ENCODE results near the gene STK11.
A peak's percentile ranks its signal among the peaks of the same experiment; 100 is the strongest.
"Not testable (repeated sequence)": the region's sequence is repeated elsewhere in the genome, so short reads cannot be mapped to it uniquely, and the experiment has no call there.

Gene STK11

DNA sequence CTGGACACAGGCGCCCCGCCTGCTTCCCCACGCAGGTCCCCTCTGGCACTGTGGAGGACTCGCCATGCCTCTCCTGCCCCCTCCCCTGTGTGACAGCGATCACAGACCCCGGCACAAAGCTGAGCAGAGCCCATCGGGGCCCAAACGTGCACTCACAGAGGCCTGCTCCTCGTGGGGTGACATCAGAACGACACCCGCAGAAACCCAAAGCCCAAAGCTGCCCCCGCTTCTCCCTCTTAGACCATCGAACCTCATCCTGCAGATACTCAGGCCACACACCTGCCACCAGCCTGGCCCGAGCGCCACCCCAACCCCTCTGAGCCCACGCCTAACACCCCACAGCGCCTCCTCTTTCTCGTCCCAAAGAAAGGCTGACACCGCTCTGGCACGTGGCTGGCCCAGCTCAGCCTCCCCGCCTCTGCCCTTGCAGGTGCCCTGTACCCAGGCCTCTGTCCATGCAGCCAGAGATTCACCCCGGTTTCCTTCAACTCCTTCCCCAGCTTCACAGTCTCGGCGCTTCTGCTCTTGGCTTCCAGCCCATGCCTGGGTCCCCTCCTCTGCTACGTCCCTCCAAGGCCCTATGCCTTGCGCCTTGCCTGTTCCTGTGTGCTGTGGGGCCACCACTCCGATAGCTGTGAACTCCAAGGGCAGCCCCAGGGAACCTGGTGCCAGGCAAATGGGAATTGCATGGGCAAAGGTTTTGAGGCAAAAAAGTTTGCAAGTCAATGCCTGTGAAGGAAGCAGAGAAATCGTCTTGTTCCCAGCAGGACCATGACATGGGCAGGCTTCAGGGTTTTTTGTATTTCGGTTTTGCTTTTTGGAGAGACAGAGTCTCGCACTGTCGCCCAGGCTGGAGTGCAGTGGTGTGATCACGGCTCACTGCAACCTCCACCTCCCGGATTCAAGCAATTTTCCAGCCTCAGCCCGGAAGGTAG lies 33.1 kb downstream of the STK11 start:
- no peak for DNase-seq

DNA sequence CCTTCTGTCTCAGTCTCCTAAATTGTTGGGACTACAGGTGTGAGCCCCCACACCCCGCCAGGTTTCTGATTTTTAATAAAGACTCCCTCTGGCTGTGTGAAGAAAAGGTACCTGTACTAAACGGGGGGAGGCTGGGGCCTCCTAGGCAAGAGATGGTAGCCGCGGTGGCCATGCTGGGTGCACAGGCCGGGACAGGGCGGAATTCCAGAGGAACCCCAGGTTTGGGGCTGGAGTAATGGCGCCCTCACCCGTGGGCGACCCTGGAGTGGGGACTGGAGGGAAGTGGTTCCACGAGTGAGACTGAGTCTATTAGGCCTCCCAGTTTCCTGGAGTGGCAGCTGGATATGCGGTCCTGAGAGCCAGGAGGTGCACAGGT lies 33.8 kb downstream of the STK11 start:
- no peak for DNase-seq

DNA sequence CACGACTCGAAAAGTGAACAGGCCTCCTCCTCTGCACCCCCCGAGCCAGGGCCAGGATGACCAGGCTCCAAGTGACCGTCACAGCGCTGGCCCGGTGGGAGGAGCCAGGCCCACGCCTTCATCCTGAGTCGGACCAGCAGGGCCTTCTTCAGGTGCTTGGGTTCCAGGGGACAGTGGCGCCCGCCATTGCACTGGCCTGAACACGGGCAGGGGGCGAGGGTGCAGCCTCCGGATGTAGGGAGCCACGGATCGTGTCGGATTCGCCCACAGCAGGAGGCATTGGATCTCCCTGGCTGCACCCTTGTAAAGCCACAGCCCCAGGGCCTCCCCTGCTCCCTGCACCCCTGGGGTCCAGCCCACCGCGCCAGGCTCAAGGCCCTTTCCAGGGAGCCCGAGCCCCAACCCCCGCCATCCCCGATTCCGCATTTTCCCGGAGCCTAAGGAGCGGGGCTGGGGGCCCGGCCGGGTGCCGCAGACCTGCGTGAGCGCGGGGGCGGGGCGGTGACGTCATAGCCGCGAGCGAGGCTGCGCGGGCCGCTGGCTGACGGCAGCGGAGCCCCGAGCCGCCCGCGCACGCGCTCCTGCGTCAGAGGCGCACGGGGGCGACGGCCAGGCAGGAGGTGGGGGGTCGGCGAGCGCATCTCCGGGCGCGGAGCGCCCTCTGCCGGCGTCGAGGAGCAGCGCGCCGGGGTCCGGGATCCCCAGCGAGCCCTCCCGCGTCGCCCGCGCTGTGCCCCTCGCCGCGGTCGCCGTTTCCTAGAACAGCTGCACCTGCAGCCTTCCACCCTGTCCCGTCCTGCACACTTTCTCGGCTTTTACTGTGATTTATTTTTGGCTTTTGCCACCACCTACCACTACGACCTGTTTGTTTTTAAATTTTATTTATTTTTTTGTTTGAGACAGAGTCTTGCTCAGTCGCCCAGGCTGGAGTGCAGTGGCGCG lies 34.5 kb downstream of the STK11 start:
- DNase-seq = peak; percentile 97

DNA sequence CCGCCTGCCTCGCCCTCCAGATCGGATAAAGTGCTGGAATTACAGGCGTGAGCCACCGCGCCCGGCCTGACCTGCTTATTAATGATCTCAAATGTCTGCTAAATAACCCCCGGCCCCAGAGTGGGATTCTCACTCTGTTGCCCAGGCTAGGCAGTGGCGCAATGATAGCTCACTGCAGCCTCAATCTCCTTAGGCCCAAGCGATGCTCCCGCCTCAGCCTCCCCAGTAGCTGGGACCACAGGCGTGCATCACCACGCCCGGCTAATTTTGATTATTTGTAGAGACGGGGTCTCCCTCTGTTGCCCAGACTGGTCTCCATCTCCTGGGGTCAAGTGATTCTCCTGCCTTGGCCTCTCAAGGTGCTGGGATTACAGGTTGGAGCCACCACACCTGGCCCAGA lies 35.3 kb downstream of the STK11 start:
- DNase-seq = no peak

DNA sequence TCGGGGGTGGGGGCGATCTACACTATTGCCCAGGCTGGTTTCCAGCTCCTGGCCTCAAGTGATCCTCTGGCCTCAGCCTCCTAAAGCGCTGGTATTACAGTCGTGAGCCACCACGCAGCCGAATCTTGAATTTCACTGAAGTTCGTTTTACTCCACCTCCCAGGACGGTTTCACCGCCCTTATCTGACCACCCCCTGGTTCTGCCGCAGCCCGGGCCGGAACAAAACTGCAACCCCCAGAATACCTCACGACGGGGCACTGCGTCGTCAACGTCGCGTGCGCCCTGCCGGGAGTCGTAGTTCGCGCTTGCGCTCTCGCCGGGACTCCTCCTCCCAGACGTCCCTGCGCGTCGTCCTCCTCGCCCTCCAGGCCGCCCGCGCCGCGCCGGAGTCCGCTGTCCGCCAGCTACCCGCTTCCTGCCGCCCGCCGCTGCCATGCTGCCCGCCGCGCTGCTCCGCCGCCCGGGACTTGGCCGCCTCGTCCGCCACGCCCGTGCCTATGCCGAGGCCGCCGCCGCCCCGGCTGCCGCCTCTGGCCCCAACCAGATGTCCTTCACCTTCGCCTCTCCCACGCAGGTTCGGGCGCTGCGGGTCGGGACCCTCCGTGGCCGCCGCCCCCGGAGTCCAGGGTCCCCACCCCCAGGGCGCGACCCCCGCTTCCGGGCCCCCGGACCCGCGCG lies 36.0 kb downstream of the STK11 start, which contains the start of gene ATP5F1D:
ATP5F1D (plus strand) TSS at position 335 of the 679 bp plus-strand sequence; CDS start at position 435, 100 bp downstream.
- DNase-seq = peak; percentile 81

DNA sequence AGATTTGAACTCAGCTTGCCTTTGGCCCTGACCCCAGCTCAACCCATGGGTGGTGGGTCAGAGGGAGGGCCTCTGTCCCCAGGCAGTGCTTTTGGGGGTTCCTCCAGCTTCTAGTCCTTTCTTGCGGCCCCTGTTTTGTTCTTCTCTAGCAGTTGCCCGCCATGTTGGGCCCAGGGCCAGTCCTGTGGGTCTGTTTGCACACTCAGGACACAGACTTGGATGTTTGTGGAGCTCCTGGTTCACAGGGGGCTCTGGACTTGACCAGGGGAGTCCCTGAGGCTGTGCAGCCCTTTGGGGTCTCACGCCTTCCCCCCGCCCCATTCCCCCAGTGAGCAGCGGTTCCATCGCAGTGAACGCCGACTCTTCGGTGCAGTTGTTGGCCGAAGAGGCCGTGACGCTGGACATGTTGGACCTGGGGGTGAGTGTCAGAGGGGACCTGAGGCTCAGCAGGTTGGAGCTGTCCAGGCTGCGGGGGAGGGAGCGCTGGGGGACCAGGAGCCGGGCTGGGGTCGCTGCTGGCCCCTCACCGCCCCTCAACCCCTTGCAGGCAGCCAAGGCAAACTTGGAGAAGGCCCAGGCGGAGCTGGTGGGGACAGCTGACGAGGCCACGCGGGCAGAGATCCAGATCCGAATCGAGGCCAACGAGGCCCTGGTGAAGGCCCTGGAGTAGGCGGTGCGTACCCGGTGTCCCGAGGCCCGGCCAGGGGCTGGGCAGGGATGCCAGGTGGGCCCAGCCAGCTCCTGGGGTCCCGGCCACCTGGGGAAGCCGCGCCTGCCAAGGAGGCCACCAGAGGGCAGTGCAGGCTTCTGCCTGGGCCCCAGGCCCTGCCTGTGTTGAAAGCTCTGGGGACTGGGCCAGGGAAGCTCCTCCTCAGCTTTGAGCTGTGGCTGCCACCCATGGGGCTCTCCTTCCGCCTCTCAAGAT lies 38.5 kb downstream of the STK11 start:
- DNase-seq = peak; percentile 58

DNA sequence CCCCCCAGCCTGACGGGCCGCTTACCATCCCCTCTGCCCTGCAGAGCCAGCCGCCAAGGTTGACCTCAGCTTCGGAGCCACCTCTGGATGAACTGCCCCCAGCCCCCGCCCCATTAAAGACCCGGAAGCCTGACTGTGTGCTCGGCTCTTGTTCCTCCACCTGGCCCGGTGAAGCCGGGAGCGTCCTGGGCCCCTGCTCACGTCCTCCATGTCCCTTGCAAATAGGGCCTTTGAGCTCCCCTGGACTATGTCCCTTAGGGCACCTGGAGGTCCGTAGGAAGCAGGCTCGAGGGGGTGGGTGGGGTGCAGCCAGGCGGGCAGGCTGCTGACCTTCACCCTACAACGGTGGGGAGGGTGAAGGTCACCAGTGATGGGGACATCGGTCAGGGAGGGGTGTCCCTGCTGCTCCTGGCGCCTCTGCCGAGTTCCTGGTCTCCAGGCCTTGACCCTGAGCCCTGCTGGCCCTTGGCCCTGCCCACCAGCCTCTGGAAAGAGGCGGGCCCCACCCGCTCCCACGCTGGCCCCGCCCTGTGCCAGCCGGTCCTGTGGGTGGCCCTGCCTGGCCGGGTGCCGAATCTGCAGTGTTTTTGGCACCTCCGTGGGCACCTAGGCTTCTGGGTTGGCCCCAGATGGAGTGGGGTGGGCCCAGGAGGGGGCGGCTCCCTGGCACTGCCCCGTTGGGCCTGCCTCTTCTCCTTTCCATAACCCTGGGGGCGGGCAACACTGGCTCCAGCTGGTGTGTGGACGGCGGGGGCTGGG lies 39.3 kb downstream of the STK11 start:
- no peak for DNase-seq

DNA sequence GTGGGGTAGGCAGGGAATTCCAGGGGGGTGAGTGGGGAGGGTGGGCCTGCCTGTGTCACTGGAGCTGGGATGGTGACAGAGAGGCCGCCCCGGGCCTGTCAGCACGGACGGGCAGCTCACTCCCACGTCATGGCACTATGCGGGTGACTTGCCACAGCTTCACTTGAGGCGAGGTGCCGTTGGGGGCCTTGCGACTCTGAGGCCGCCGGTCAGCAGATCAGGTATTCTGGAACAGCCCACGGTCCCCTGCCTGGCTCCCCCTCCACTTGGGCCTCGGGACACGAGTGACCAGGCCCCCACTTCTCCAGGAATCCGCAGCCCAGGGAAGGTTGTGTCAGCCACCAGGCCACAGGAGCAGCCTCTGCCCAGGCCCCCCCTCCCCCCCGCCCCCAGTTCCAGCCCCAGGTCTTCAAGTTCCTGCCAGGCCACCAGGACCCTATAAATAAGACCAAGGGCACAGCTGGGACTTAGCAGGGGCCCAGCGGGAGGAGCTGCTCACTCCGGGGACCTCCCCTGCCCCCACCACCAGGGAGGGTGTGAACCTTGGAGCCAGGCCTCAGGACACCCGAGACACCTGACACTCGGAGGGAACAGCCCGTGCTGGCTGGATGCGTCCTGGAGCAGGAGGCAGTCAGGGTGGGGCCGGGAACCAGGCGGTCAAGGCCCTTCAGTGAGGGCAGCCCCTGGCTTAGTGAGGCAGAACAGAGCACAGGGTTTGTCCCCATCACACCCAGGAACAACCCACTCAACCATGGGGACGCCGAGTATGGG lies 40.1 kb downstream of the STK11 start:
- DNase-seq = no peak

DNA sequence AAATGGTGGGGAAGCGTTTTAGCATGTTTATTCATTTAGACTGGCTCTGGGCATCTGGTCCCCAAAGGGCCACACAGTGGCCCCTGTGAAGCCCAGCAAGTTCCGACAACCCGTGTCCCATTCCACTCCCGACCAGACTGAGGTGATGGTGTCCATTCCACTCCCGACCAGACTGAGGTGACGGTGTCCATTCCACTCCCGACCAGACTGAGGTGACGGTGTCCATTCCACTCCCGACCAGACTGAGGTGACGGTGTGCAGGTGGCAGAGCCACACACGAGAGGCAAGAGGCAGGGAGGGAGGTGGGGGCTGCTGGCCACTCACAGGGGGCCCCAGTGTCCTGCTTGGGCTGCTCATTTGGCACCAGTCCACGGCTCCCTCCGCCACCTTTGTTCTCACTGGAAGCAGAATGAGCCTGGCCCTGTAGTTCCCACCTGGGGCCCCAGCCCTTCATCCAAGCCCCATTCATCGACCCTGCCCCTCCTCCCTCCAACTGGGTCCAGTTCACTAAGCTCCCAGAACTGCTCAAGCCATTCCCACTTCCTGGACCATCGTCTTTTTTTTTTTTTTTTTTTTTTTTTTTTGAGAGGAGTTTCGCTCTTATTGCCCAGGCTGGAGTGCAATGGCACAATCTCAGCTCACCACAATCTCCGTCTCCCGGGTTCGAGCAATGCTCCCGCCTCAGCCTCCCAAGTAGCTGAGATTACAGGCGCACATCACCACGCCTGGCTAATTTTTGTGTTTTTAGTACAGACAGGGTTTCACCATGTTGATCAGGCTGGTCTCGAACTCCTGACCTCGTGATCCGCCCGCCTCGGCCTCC lies 40.9 kb downstream of the STK11 start:
- not testable (repeated sequence) for DNase-seq

DNA sequence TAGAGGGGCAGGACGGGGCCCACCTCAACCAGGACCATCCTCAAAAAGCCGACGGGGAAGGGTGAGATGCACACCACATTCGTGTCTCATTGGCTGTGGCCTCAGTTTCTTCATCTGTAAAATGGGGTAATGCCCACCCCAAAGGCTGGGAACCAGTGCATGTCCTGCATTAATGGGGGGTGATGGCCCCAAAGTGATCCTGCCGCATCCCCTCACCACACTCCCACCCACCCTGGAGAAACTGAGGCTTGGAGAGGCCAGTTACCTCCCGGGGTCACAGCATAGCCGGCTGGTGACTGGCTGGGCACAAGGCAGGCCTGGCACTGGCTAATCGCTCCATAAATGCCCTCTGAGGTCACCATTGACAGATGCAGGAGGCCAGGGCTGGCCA lies 42.2 kb downstream of the STK11 start:
- DNase-seq = no peak

DNA sequence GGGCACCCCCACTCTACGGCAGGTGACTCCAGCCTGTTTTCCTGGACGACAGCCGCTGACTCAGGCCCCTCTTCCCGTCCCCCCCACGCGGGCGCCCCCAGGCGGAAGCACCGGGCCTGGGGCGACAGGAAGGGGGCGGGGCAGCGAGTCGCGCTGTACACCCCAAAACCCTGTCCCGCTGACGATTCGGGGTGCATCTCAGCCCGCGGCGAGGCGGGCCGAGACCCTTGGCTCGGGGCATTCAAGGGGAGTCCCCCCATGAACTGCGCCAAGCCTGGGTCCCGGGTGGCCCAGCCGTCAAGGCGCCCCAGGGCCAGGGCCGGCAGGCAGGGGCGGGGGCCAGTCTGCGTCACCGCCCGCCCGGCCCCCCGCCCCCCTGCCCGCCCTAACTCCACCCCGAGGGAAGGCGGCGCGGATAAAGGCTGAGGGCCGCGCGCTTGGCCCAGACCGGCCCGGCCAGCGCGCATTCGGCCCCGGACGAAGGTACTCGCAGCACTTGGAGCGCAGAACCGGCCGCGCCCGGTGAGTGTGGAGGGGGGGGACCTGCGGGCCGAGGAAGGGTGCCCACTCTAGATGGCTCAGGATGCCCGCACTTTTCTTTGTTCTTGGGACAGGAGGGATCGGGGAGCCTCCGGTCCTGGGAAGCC lies 42.7 kb downstream of the STK11 start, which contains the start of gene MIDN:
MIDN (plus strand) TSS at position 445 of the 647 bp plus-strand sequence. CDS start 1,714 bp downstream, outside the sequence.
- DNase-seq = peak; percentile 75

DNA sequence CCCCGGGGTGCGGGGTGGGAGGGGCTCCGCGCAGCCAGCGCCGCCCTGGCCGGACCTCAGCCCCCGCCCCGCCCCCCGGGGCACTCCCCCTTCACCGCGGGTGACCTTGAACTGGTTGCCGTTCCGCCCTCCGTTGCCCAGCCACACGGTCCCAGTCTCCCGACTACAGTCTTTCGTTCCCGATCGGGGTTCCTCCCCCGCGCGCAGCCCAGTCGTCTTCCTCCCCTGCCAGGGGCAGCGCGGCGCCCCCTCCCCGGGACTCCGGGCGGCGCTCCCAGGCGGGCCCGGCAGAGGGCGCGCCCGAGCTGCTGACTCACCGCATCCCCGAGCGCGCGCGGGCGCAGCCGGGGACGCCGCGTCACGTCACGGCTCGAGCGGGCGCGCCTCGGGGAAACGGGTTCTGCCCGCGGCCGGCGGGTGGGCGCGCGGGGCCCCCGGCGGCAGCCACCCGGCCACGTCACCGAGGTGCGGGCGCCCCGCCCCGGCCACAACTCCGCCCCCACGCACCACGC lies 43.3 kb downstream of the STK11 start:
- DNase-seq = peak; percentile 86

DNA sequence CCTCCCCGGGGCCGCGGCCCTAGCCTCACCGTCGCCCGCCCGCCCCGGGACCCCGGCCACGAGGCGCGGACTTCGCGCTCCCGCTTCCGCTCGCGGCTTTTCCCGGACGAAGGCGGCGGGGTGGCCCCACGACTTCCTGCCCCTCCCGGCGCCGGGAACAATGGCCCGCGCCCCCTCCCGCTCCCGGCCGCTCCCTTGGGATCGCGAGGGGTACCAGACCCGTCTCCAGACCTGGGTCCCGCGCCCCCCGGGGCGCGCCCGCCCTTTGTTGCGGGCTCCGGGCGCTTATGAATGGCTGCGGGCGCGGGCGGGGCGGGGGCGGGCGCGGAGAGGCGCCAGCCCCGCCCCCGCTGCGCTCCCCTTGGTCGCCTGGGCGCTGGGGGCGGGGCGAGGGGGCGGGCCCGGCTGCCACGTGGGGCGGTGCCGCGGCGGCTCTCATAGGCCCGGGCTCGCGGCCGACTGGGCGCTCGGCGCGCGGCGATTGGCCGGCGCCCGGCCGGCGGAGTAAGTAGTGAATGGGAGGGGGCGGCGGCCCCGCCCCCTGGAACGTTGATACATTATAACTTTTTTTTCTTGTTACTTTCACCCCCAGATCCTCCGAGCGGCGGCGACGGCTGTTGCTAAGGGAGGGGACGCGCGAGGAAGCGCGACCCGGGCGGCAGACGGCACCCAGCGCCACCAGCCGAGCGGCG lies 43.9 kb downstream of the STK11 start:
- DNase-seq = peak; percentile 96

DNA sequence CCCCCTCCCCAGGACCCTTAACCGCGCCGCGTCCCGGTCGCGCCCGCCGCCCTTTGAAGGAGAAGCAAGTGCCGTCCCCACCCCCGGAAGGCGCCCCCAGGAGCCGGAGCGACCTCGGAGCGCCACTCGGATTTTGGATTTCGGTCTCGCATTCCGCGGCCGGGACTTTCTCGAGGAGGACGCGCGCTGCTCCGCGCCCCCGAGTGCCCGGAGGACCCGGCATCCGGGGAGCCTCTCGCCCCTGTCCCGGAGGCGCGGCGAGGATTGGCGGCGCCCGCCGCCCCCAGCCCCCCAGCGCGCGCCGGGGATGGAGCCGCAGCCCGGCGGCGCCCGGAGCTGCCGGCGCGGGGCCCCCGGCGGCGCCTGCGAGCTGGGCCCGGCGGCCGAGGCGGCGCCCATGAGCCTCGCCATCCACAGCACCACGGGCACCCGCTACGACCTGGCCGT lies 44.4 kb downstream of the STK11 start:
- no peak for DNase-seq

DNA sequence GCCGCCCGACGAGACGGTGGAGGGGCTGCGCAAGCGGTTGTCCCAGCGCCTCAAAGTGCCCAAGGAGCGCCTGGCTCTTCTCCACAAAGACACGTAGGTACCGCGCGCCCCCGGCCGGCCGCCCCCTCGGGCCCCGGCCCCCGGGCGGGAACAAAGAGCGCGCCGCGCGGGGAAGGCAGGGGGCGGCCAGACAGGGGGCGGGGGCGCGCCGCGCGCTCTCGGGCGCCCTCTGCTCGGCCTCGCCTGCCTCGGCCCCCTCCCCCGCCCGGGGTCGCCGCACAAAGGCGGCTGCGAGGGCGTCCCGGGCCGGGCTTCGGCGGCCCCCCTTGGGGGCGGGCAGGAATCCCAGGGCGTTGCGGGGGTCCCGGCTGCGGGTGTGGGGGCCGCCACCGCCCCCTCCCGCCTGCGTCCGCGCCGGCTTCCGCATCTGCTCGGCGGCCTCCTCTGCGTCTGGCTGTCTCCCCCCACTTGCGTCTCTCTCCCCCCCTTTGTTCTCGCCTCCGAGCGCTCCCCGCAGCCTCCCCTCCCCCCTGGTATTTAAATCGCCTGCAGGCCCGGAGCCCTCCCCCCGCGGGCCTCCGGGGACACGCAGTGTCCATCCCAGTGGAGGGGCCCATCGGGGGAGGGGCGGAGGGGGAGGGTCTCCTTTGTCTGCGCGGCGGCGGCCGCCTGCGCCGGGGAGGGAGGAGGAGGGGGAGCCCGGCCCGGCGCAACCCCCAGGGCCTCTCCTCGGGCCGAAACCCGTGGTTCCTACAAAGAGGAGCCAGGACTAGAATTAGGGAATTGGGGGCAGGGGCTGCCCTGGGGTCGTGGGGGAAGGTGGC lies 45.1 kb downstream of the STK11 start:
- DNase-seq = peak; percentile 58
